Hematopoietic multipotent progenitor cell treated with erythropoietin and hydrocortisone succinate and interleukin-3 and kit ligand, for 4 days (in vitro differentiated cells): ENCODE measurements around the gene UBTFL1.
"Not testable (repeated sequence)": the region's sequence is repeated elsewhere in the genome, so short reads cannot be mapped to it uniquely, and the experiment has no call there.

Source experiments
- DNase-seq: peaks from one replicate; pipeline ENCODE4 v3.0.0-alpha.2; 2015

The UBTFL1 gene, protein sequence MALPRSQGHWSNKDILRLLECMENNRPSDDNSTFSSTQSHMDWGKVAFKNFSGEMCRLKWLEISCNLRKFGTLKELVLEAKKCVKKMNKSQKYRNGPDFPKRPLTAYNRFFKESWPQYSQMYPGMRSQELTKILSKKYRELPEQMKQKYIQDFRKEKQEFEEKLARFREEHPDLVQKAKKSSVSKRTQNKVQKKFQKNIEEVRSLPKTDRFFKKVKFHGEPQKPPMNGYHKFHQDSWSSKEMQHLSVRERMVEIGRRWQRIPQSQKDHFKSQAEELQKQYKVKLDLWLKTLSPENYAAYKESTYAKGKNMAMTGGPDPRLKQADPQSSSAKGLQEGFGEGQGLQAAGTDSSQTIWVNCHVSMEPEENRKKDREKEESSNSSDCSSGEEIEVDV

DNA sequence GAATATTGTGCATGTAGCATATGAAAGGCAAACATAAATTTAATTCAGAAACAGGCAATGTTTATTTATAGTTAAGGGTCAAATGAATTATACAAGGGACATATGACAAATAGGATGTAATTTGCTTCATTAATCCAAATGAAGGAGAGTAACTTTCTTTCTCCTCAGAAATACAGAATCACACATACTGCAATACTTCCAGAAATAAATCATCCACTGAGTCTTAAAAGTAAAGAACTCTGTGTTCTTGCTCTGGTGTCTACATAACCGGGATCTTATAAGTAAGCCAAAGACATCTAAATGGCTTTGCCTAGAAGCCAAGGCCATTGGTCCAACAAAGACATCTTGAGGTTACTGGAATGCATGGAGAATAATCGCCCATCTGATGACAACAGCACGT is at the start of gene UBTFL1:
TSS of gene UBTFL1 (plus strand) at position 301 of the 400 bp plus-strand sequence. CDS start at position 301, 0 bp downstream.
- DNase-seq = not testable (repeated sequence)

DNA sequence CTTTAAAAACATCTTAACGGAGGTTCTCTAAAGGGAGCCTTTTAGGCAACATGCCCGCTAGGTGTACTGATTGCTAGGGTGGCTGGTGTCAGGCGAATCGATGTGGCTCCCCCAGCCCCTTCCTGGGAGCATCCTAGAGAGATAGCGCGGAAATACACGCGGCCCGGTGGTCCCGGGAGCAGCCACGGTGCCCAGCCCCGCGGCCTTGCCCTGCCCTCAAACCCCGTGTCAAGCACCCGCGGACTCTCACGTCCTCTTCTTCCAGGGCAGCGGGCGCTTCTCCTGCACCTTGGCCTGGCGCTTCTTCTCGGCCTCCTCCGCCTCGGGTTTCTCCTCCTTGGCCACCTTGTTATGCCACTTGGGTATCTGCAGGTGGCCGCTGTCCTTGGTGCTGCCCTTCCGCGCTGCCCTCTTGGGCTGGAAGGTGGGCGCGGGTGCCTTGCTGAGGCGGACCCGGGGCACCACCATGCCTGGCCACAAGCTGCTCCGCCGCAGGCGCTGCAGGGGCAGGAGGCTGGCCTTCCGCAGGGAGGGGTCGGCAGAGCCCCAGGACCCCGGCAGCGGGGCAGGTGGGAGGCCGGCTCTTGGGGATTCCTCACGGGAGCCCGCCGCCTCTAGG is 34.0 kb upstream of the UBTFL1 start:
- DNase-seq = not testable (repeated sequence)

DNA sequence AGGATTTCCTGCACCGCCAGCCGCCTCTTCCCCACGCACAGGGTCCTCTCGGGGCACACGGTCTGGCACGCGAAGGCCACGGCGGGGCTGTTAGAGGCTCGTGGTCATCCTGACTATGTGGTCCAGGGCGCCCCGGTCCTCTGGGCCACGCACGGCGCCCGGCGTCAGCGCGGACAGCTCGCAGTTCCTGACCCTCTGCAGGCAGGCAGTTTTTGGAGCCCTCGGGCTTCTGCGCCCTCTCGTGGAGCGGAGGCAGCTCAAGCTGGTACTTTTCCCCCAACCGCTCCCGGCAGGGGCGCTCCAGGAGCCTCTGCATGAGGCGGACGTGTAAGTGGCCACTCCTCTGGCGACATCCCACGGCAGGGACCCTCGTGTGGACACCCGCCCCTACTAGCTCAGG is 33.4 kb upstream of the UBTFL1 start:
- not testable (repeated sequence) for DNase-seq

DNA sequence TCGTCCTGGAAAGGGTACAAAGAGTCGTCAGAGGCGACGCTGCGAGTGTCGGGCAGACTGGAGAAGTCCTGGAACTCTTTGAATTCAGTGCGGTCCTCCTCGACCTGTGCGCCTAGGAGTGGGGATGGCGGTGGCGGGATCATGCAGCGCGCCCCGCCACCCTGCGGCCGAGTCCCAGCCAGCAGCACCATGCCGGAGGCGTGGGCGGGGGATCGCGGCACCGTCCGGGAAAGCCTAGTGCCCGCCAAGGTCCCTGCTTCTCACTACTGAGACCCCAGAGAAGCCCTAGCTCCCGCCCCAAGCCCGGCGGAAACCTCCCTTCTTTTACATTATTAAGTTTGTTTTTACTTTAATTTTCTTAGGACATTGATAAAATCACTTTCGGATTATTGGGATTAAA is 32.2 kb upstream of the UBTFL1 start:
- DNase-seq = not testable (repeated sequence)

DNA sequence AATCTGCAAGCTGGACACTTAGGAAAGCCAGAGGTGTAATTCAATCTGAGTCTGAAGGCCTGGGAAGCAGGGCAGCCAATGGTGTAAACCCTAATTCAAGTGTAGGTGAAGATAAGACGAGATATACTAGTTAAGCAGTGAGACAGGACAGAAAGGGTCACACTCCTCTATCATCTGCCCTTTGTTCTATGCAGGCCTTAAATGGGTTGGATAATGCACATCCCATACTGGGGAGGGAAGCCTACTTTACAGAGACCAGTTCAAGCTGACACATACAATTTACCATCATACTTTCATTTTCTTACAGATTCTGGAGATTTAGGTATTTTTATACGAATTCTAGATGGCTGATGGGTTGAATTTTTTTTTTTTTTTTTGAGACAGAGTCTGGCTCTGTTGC is 3.0 kb downstream of the UBTFL1 start:
- not testable (repeated sequence) for DNase-seq

DNA sequence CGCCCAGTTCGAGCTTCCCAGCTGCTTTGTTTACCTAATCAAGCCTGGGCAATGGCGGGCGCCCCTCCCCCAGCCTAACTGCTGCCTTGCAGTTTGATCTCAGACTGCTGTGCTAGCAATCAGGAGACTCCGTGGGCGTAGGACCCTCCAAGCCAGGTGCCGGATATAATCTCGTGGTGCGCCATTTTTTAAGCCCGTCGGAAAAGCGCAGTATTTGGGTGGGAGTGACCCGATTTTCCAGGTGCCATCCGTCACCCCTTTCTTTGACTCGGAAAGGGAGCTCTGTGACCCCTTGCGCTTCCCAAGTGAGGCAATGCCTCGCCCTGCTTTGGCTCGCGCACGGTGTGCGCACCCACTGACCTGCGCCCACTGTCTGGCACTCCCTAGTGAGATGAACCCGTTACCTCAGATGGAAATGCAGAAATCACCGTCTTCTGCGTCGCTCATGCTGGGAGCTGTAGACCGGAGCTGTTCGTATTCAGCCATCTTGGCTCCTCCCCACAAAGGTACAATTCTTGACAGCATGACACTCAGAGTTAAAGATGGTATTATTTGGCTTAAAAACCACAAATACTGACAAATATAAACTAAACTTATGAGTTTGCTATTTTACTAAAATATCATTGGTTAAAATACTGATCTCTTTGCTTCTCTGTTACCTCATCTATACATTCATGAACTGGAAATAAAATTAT is 9.6 kb downstream of the UBTFL1 start:
- DNase-seq = not testable (repeated sequence)

DNA sequence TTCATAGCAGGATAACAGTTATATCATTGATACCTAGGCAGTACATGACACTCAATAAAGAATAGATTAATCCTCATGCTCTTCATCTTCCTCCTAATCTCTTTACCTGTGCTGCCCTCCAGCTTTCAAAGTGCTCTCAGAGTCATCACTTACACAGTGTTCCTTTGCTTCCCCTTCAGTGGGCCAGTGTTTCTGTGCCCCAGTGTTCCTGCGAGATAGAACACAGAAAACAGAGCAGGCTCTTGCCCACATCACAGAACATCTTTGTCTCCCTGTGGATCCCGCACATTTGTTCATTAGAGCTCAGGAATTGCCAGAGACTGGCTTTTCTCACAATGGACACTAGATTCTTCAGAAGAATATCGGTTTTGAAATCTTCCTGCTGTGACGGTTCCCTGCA is 12.5 kb downstream of the UBTFL1 start:
- DNase-seq = not testable (repeated sequence)

DNA sequence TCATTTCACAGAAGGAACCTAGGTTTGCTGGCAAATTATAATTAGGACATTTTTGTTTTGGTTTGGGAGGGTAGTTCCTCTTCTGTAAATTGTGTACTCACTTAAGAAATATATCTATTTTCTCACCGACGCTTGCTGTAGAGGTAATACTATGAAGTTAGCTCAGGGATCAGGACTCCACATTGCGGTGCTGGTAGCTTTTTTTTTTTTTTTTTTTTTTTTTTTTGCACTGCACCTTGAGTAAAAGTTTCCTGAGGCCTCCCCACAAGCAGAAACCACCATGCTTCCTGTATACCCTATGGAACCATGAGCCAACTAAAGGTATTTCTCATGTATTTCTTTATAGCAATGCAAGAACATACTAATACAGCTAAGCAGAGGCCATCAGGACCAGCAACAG is 14.7 kb downstream of the UBTFL1 start:
- peak; percentile 18 for DNase-seq

DNA sequence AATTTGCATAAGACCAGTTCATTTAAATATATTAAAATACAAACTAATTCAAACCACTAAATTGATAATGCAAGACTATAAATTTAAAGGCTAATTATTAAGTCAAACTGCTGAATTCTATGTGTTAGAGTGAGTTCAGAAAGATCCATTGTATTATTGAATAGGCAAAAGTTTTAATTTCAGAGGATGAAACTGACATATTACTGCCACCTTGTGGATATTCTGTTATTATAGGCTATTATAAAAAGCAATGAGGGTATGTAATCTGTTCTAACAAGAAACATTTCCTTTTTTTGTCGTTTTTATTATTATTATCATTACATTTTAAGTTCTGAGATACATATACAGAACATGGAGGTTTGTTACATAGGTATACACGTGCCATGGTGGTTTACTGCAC is 27.8 kb downstream of the UBTFL1 start:
- DNase-seq = peak; percentile 25

DNA sequence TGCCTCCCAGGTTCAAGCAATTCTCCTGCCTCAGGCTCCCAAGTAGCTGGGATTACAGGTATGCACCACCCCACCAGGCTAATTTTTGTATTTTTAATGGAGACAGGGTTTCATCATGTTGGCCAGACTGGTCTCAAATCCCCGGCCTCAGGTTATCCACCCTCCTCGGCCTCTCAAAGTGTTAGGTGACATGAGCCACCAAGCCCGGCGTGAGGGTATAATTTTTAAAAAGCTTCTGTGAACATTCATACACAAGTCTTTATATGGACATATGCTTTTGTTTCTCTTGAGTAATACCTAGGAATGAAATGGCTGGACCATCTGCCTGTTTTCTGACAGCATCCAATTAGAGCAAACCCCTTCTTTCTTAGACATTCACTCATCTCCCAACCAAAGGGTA is 34.4 kb downstream of the UBTFL1 start:
- no peak for DNase-seq

DNA sequence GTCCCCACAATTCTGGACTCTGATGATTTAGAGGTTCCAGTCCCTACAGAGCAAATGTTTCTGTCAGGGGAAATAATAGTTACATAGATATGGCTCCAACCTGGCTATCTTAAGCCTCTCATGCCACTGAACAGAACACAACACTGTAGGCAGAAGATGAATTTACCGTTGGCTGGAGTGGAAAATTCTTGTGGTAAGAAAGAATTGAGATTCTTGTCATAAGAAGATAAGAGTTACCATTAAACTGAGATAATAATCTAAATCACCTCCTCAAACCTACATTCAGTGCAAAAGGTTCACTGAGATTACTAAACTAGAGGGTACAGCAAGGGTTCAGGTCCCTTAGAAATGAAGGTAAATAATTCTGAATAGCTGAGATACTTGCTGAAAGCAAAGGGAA is 38.6 kb downstream of the UBTFL1 start:
- no peak for DNase-seq

DNA sequence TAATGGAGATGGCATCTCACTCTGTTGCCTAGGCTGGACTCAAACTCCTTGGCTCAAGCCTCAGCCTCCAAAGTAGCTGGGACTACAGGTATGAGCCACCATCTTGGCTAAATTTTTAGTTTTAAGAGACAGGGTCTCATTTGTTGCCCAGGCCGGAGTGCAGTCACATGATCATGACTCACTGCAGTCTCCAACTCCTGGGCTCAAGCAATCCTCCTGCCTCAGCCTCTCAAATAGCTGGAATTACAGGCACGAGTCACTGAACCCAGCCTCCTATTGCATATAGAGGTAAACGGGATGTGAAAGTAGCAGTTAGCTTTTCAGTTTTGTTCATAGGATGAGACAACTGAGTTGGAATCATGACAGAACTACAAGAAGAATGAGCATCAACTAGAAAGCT is 39.2 kb downstream of the UBTFL1 start:
- no peak for DNase-seq

DNA sequence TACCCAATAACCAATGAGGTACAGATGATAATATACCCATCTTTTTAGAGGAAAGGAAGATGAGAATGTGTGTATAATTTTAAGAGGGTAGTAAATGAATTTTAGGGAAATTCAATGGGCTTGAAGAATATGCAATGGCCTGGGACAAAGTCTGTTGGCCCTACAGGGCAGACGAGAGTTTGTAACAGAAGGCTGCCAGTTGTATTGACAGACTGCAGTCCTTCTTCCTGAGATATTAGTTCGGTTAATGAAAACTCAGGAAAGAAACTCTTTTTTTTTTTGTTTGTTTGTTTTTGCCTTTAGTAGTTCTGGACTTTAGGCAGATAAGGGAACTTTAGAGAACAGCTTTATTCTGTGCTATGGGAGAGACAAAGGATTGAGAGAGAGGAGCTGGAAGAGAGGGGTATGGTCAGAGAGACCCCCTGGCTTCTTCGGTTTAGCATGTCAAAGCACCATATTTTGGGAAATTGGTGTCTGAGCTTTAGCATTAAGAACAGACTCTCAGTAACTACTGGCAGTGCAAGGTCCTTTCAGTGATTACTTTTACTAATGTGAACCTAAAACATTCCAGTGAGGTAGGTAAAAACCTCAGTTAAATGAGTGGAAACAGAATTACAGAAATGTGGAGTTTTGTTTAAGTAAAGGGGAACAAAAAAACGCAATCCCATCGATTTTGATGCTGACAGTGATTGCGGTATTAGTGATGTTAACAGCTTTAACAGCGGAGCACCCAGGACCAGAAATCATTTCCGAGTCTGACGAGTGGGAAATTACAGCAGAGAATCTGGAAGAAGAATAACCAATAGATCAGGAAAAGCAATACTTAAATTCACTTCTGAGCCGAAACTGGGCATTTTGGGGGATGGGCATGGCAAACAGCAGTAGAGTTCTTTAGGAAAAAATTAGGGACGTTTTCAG is 48.1 kb downstream of the UBTFL1 start:
- DNase-seq = no peak

DNA sequence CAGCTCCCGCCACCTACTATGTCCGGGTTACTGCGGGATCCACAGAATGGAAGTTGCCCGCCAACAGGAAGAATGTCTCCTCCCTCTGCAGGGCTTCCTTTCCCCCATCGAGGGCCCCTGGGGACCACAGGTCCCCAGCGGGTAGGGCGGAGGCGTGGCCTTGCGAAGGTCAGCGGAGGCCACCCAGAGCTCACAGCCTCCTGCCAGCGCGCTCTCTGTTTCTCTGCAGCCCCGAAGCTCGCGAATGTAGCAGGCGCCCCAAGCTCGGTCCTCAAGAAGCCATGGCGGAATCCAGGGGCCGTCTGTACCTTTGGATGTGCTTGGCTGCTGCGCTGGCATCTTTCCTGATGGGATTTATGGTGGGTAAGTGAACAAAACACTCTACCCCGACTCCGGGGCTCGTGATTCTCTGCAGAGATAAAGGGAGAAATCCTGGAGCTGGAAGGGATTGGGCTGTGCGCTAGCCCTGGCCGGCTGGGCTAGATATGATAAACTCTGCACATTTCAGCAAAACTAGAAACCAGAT is 48.8 kb downstream of the UBTFL1 start, which contains the start of gene NAALAD2:
TSS of gene NAALAD2 (plus strand) at position 186 of the 526 bp plus-strand sequence. CDS start at position 282, 96 bp downstream.
- DNase-seq = peak; percentile 41

DNA sequence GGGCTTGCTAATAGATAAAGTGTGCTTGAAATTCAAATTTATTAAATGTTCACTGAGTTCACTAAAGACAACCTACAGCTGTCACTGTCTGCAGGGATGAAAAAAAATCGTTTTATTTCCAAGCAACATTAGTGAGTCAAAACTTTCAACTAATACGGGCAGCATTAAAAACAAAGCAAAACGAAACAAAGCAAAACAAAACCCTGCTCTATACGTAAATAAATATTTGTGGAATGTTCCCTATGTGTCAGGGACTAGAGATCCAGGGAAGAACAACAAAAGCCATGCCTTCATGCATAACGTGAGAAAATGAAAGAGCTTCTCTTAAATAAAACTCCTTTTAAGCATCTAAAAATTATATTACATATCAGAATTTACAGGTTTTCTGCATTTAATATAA is 49.3 kb downstream of the UBTFL1 start:
- DNase-seq = no peak
